HCT116 (cell line): ENCODE results near the gene PIEZO2. TPM values are rescaled to one million over a fixed set of nuclear protein-coding genes. Genes with fewer than 3 reads are reported as not detected.

ENCODE experiments used
- ATAC-seq: fragments of 200-7000 bp; cut with Tn5 transposase; 2 replicates; pipeline ENCODE4 v1.9.1; 2020; ENCODE audit warnings: mild to moderate bottlenecking, moderate library complexity
- BruUV-seq: library from RNA; stranded (reverse); fragments of 400-500 nt; replicated peaks from 2 replicates; lab custom pipeline; 2021; lab: Mats Ljungman, UMichigan
- CTCF ChIA-PET: fragments of 300-600 bp; sonication (Branson Sonifier 250); formaldehyde crosslinking; loops from one replicate; lab custom pipeline; 2021; ENCODE audit warnings: antibody characterized with exemption; lab: Charles Lee
- POLR2A ChIA-PET: fragments of 300-600, 350-600 bp; sonication (Branson Sonifier 250); formaldehyde crosslinking; loops from one replicate; lab custom pipeline; 2021; ENCODE audit warnings: antibody characterized with exemption; lab: Charles Lee
- RAD21 ChIA-PET, 2 experiments: fragments of 300-600 bp; sonication (Branson Sonifier 250); formaldehyde crosslinking; loops; one replicate each; lab custom pipeline; 2023; ENCODE audit warnings: low total read pairs in 2 of 2; ENCODE audit not compliant: uncharacterized antibody in 2 of 2, unreplicated experiment in 2 of 2, low non-redundant PET in 1 of 2; lab: Charles Lee
- DNase-seq: peaks from one replicate; pipeline ENCODE4 v3.0.0-alpha.2; 2010; ENCODE audit warnings: low read depth, low spot score
- H2AFZ ChIP-seq: fragments of 200-600 bp; shearing (Covaris generic), sonication (generic); 2 replicates; pipeline ENCODE4 v1.6.1; 2017; ENCODE audit warnings: low read depth, mixed run types, mixed read lengths, antibody characterized with exemption, low read length; ENCODE audit not compliant: poor library complexity, severe bottlenecking
- H3K27ac ChIP-seq: 2 replicates; pipeline ENCODE4 v1.5.1; 2012; ENCODE audit warnings: low read depth, low read length
- H3K27me3 ChIP-seq: fragments of 200-600 bp; sonication (generic); 2 replicates; pipeline ENCODE4 v1.6.1; 2016; ENCODE audit warnings: mixed run types, low read length, mixed read lengths; ENCODE audit not compliant: insufficient read depth
- H3K36me3 ChIP-seq, 2 experiments: fragments of 200-500 bp in 1 of 2; fragments of 200-600 bp in 1 of 2; sonication (Bioruptor generic) in 1 of 2; sonication (generic) in 1 of 2; 2 replicates each; pipeline versions ENCODE4 v1.5.1 to v1.6.1; 2014 to 2016; ENCODE audit warnings: low read length in 2 of 2, inconsistent platforms in 1 of 2, mixed read lengths in 1 of 2, mixed run types in 1 of 2; ENCODE audit not compliant: insufficient read depth in 2 of 2, control insufficient read depth in 1 of 2
- H3K4me1 ChIP-seq, 2 experiments: fragments of 200-600 bp in 1 of 2; sonication (generic) in 1 of 2; 2 replicates each; pipeline versions ENCODE4 v1.5.1 to v1.6.1; 2012 to 2017; ENCODE audit warnings: low read length in 2 of 2, inconsistent platforms in 1 of 2, mild to moderate bottlenecking in 1 of 2, mixed read lengths in 1 of 2, mixed run types in 1 of 2, moderate library complexity in 1 of 2; ENCODE audit not compliant: insufficient read depth in 2 of 2, control insufficient read depth in 1 of 2
- H3K4me2 ChIP-seq: fragments of 200-600 bp; sonication (generic); 2 replicates; pipeline ENCODE4 v1.6.1; 2017; ENCODE audit warnings: mixed run types, low read length, mixed read lengths
- H3K4me3 ChIP-seq, 2 experiments: fragments of 200-600 bp in 1 of 2; sonication (generic) in 1 of 2; replicated peaks in 1 of 2; 2 replicates each; pipeline ENCODE4 v1.5.1; 2011 to 2016; ENCODE audit warnings: low read length in 2 of 2, control low read depth in 1 of 2, low read depth in 1 of 2, mild to moderate bottlenecking in 1 of 2, mixed read lengths in 1 of 2, mixed run types in 1 of 2
- H3K79me2 ChIP-seq: fragments of 200-600 bp; sonication (generic); 2 replicates; pipeline ENCODE4 v1.6.1; 2017; ENCODE audit warnings: mild to moderate bottlenecking, mixed run types, low read length, moderate library complexity, mixed read lengths; ENCODE audit not compliant: insufficient read depth
- H3K9ac ChIP-seq: fragments of 200-600 bp; sonication (generic); 2 replicates; pipeline ENCODE4 v1.6.1; 2016; ENCODE audit warnings: low read length, mixed read lengths
- H3K9me2 ChIP-seq: fragments of 200-600 bp; sonication (generic), shearing (Covaris generic); 2 replicates; pipeline ENCODE4 v1.6.1; 2017; ENCODE audit warnings: mixed run types, mild to moderate bottlenecking, moderate library complexity; ENCODE audit not compliant: insufficient read depth
- H3K9me3 ChIP-seq, 2 experiments: fragments of 200-500 bp in 1 of 2; fragments of 200-600 bp in 1 of 2; sonication (Bioruptor generic) in 1 of 2; sonication (generic) in 1 of 2; 2 replicates each; pipeline ENCODE4 v1.6.1; 2014 to 2017; ENCODE audit warnings: low read length in 2 of 2, mixed read lengths in 2 of 2, inconsistent platforms in 1 of 2, low read depth in 1 of 2, mild to moderate bottlenecking in 1 of 2, mixed run types in 1 of 2, moderate library complexity in 1 of 2; ENCODE audit not compliant: control insufficient read depth in 1 of 2, insufficient read depth in 1 of 2
- H4K20me1 ChIP-seq: fragments of 200-600 bp; sonication (generic), shearing (Covaris generic); 2 replicates; pipeline ENCODE4 v1.6.1; 2017; ENCODE audit warnings: mixed run types, mild to moderate bottlenecking, moderate library complexity; ENCODE audit not compliant: insufficient read depth
- CBX3 ChIP-seq: IDR thresholded peaks from 2 replicates; pipeline ENCODE4 v1.6.1; 2012; ENCODE audit warnings: low read depth
- EGR1 ChIP-seq: IDR thresholded peaks from 2 replicates; pipeline ENCODE4 v1.6.1; 2012; ENCODE audit warnings: low read depth
- EZH2phosphoT487 ChIP-seq: fragments of 200-600 bp; IDR thresholded peaks from 2 replicates; pipeline ENCODE4 v1.6.1; 2018; ENCODE audit warnings: antibody characterized with exemption, borderline replicate concordance
- REST ChIP-seq: IDR thresholded peaks from 2 replicates; pipeline ENCODE4 v1.6.1; 2012; ENCODE audit warnings: low read depth
- SP1 ChIP-seq: IDR thresholded peaks from 2 replicates; pipeline ENCODE4 v1.6.1; 2012; ENCODE audit warnings: low read depth
- ZBTB33 ChIP-seq: IDR thresholded peaks from 2 replicates; pipeline ENCODE4 v1.6.1; 2011; ENCODE audit warnings: mild to moderate bottlenecking, low read length, moderate library complexity; ENCODE audit not compliant: insufficient replicate concordance; ENCODE audit errors: extremely low read depth
- ZNF274 ChIP-seq: fragments of 200-500 bp; sonication (Bioruptor generic); IDR thresholded peaks from 2 replicates; pipeline ENCODE4 v1.6.1; 2014; ENCODE audit warnings: mild to moderate bottlenecking, low read depth, low read length, inconsistent platforms
- intact Hi-C: fragments of 100-400 bp; cut with micrococcal nuclease; formaldehyde crosslinking; loops from 2 replicates; pipeline ENCODE4 v1.10.0; 2022
- total RNA-seq: library from RNA; stranded (reverse); gene quantifications from one replicate; pipeline ENCODE4 v1.2.1, GENCODE V29; 2021; ENCODE audit not compliant: unreplicated experiment

PIEZO2 gene
- total RNA-seq, 1 experiment from 2014 or later: 0.34 TPM

GRCh38 chr18:11035376-11035775, 114.0 kb downstream of the PIEZO2 start:
- CTCF ChIA-PET: no interaction called here
- H3K27ac ChIP-seq: no peak overlapping the region
- intact Hi-C loops: no loop called here

More at GRCh38 chr18:11035376-11035775, 114.0 kb downstream of the PIEZO2 start:
- Histone ChIP-seq H3K4me2 (no peak overlapping the region), H3K36me3 (no peaks in the 10 kb centered on the region), H3K9me3 (no peaks in the 10 kb centered on the region), H3K4me1 (no peaks in the 10 kb centered on the region), H3K9me2 (no peaks in the 10 kb centered on the region), H3K79me2 (no peaks in the 10 kb centered on the region), H3K27me3 (peaks cover 12% of the 10 kb centered on the region; the same call in 1 of the 2 replicates), H4K20me1 (no peaks in the 10 kb centered on the region), H3K9ac (no peak overlapping the region), H3K4me3 (no peak overlapping the region), H2AFZ (no peak overlapping the region)
- BruUV-seq: no TSS peak
- ATAC-seq: no peak
- POLR2A ChIA-PET: no interaction called here
- no peak for DNase-seq
- RAD21 ChIA-PET: no interaction called here
- TF ChIP-seq REST: no peak
- no peak for TF ChIP-seq ZBTB33
- no peak for TF ChIP-seq EZH2phosphoT487
- TF ChIP-seq ZNF274: no peak
- TF ChIP-seq SP1: no peak
- no peak for TF ChIP-seq CBX3
- no peak for TF ChIP-seq EGR1
